UCSD-AML1 (cell line): Measurements from ENCODE around the gene SLC26A11.
A peak's percentile ranks its signal among the peaks of the same experiment; 100 is the strongest.
"Not testable (repeated sequence)": the region's sequence is repeated elsewhere in the genome, so short reads cannot be mapped to it uniquely, and the experiment has no call there.

Source experiments
- DNase-seq: peaks from one replicate; lab custom pipeline; 2025; ENCODE audit not compliant: unreplicated experiment; lab: John Stamatoyannopoulos, UW

Gene SLC26A11

GRCh38 chr17:80259457-80260068, 39.3 kb downstream of the SLC26A11 start:
- no peak for DNase-seq

- peak; percentile 59 for DNase-seq
Observed at GRCh38 chr17:80260069-80260535, 39.9 kb downstream of the SLC26A11 start.

- peak; percentile 50 for DNase-seq
Observed at GRCh38 chr17:80260791-80261158, 40.5 kb downstream of the SLC26A11 start, which contains the start of gene RNF213. TSS of gene RNF213 (plus strand) at chr17:80260852. CDS start at chr17:80263682, 2,830 bp downstream.

DNA sequence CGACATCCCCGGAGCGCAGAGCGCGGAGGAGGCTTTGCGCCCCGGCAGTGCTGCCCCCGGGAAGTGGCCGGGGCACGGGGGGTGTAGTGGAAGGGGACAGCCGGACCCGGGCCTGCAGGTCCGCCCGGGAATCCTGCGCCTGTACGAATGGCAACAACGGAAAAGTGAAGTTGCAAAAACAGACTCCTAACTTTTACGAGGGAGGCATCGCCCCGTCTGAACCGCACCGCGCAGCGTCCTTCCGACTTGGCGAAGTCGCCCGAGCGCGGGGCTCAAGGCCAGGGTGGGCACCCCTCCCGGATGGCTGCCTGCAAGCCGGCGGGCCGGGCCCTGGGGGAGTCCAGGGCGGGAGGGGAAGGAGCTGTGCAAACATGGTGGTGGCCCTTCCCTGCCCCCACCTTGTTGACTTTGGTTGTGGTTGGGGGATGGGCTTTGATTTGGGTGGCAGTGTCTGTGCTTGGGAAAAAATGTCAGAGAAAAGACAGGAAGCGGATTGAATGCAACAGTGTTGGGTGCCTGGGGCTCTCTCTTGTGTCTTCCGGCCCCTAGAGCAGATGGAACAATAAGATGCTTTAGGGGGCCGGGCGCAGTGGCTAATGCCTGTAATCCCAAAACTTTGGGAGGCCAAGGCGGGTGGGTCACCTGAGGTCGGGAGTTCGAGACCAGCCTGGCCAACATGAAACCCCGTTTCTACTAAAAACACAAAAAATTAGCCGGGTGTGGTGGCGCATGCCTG, 41.1 kb downstream of the SLC26A11 start:
- peak; percentile 59 for DNase-seq

DNA sequence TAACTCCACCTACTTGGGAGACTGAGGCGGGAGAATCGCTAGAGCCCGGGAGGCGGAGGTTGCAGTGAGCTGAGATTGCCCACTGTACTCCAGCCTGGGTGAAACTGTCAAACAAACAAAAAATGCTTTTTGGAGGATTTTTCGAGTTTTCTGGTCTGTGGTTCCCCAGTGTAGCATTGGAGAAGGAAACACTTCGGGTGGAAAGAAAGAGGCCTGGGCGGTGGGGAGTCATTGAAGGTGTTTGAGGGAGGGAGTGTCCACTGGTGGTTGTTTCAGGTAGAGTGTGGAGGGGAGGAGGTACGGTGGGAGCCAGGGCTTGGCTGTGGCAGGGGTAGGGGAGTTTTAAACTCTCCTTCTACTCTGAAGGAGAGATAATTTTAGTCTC, 41.7 kb downstream of the SLC26A11 start:
- no peak for DNase-seq

GRCh38 chr17:80262291-80262690, 42.1 kb downstream of the SLC26A11 start:
- no peak for DNase-seq

- no peak for DNase-seq
Observed at GRCh38 chr17:80262775-80263244, 42.6 kb downstream of the SLC26A11 start.

- DNase-seq = peak; percentile 72
Observed at GRCh38 chr17:80263253-80264204, 43.3 kb downstream of the SLC26A11 start.

DNA sequence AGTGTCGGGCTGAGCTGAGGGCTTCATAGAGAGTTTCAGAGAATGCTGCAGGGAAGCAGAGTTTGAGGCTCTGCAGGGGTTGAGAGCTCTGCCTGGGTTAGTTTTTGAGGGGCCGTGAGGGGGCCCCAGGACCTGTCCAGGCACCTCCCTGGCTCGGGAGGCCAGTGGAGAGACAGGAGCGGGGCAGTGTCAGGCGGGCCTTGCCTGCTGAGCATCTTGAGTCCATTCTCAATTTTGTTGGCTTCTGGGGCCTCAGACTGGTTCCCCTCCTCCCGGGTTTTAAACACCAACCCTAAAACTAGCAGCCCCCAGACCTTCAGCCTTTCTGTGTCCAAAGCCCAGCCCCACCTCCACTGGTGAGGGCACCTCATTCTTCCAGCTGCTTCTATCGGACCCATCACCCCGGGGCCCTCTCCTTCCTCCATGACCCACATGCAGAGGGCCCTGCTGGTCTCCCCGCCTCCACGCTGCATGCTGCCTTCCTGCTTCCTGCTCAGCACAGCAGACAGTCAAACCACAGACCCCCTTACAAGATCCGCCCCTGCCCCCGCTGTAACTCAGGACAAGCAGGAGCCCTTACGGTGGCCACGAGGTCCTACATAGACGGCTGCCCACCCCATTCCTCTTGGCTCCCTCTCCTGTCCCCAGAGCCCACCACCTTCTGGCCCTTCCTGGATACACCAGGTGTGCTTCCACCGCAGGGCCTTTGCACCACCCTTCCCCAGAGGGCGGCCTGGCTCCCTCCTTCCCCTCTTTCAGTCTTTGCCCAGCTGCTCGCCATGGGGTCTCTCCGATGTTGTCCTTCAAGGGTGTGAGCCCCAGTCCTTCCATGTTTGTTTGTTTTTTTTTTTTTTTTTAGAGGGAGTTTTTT, 44.2 kb downstream of the SLC26A11 start:
- DNase-seq = peak; percentile 67

DNA sequence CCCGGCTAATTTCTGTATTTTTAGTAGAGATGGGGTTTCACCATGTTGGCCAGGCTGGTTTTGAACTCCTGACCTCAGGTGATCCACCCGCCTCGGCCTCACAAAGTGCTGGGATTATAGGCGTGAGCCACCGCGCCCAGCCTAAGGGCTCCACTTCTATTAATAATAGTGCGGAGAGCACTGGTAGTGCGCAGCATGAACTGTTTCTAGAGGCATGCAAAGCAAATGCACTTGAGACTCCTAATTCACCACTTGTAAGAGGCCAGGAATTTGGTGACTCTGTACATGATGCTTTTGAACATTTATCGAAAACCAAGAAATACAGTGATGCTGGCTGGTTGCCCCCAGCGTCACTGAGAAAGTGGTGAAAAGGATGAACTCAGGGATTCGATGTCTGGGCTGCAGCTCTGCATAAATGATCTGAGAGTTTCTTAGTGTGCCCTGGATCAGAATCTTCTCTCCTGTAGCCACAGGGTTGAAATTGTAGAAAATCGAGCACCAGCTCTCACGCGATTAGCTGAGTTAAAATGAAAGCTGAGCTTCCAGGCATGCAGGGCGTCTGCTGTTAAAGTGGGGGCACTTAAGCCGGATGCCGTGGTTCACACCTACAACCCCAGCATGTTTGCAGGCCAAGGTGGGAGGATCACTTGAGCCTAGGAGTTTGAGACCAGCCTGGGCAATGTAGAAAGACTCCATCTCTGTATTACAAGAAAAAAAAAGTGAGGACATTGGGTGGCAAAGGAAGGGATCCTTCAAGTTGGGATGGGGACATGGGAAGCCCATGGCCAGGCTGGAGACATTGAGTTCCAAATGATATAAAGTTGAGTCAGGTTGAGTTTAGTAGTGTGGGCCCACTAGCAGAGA, 45.2 kb downstream of the SLC26A11 start:
- no peak for DNase-seq

GRCh38 chr17:80267391-80267790, 47.2 kb downstream of the SLC26A11 start:
- no peak for DNase-seq

- no peak for DNase-seq
Observed at GRCh38 chr17:80268427-80268826, 48.2 kb downstream of the SLC26A11 start.

GRCh38 chr17:80269405-80269807, 49.2 kb downstream of the SLC26A11 start:
- DNase-seq = no peak

DNA sequence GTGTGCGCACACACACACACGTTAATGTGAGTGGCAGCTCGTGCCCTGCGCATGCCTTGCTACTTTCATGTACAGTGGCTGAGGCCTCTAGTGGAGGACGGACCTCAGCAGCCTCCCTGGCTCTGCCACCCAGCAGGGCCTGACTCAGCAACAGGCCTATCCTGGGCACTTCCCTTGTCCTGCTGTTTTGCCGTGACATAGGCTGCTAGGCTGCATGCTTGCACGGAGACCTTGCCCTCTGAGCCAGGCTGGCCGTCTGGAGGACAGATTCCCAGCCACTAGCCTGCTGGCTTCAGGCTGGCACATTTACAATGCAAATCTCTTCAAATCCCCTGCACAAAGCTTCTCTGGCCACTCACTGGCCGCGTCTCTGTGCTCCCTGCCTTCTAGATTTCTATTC, 49.9 kb downstream of the SLC26A11 start:
- no peak for DNase-seq

GRCh38 chr17:80270836-80271235, 50.6 kb downstream of the SLC26A11 start:
- DNase-seq = peak; percentile 24

DNA sequence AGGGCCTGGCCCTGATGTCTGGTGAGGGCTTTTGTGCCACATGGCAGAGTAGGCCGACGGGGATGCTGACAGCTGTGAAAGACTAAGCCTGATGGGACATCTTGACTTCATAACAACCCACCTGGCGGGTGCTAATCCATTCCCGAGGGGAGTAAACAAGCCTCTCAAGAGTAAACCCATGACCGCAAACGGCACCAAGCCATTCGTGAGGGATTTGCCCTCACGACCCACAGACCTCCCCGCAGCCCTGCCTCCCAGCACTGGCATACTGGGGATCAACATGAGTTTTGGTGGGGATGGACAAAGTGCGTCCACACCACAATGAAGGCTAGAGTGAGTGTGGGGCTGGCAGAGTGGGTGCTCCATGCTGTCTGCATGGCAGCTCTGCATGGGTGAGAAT, 52.1 kb downstream of the SLC26A11 start:
- DNase-seq = no peak

- DNase-seq = no peak
Observed at GRCh38 chr17:80274331-80274730, 54.1 kb downstream of the SLC26A11 start.

DNA sequence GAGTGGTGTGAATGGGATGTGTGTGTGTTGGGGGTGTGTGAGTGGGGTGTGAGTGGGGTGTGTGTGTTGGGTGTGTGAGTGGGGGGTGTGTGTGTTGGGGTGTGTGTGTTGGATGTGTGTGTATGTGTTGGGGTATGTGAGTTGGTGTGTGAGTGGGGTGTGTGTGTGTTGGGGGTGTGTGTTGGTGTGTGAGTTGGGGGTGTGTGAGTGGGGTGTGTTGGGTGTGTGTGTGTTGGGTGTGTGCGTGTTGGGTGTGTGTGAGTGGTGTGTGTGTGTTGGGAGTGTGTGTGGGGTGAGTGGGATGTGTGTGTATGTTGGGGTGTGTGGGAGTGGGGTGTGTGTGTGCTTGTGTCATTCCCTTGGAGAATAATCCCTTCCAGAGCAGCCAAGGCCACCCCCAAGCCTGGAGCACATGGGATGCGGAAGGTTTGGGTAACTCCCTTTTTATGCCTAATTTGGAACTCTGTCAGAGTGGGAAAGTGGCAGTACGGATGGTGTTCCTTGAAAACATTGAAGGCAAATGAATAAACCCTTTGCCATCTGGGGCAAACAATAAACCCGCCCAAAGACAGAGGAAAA, 54.7 kb downstream of the SLC26A11 start:
- DNase-seq = no peak

GRCh38 chr17:80275857-80276256, 55.6 kb downstream of the SLC26A11 start:
- DNase-seq = not testable (repeated sequence)
